Upper lobe of left lung (tissue), 6 donors: ENCODE data around the gene ERMARD. TPM values are rescaled to one million over a fixed set of nuclear protein-coding genes. Genes with fewer than 3 reads are reported as not detected.

Experiments used
- ATAC-seq, 2 donors: fragments of 200-7000 bp; cut with Tn5 transposase; one replicate each; pipeline ENCODE4 v1.9.1; 2022; ENCODE audit warnings: mild to moderate bottlenecking in 2 of 2, moderate library complexity in 2 of 2; ENCODE audit not compliant: low FRiP score in 2 of 2
- DNase-seq, 2 donors: peaks; one replicate each; pipeline ENCODE4 v3.0.0-alpha.2; 2019 to 2020
- H3K27ac ChIP-seq, 4 donors: fragments of 200-600 bp; sonication (generic); one replicate each; pipeline ENCODE4 v1.5.1; 2016 to 2019
- H3K27me3 ChIP-seq, 4 donors: fragments of 200-600 bp; sonication (generic); one replicate each; pipeline ENCODE4 v1.5.1; 2017 to 2019
- H3K36me3 ChIP-seq, 4 donors: fragments of 200-600 bp; sonication (generic); one replicate each; pipeline ENCODE4 v1.5.1; 2016 to 2019
- H3K4me1 ChIP-seq, 4 donors: fragments of 200-600 bp; sonication (generic); one replicate each; pipeline ENCODE4 v1.5.1; 2018 to 2019
- H3K4me3 ChIP-seq, 4 donors: fragments of 200-600 bp; sonication (generic); one replicate each; pipeline ENCODE4 v1.5.1; 2017 to 2019; ENCODE audit warnings: mild to moderate bottlenecking in 2 of 4, moderate library complexity in 1 of 4
- H3K9me3 ChIP-seq, 4 donors: fragments of 200-600 bp; sonication (generic); one replicate each; pipeline ENCODE4 v1.5.1; 2018 to 2019
- EP300 ChIP-seq, 4 donors: sonication (generic); formaldehyde crosslinking; IDR thresholded peaks; one replicate each; pipeline ENCODE4 v1.5.1; 2017; ENCODE audit warnings: antibody characterized with exemption in 4 of 4, control low read depth in 2 of 4
- POLR2A ChIP-seq, 4 donors: fragments of 450-650 bp; IDR thresholded peaks; one replicate each; pipeline ENCODE4 v1.5.1; 2016 to 2017; ENCODE audit warnings: antibody characterized with exemption in 4 of 4, mild to moderate bottlenecking in 2 of 4
- POLR2AphosphoS5 ChIP-seq, 2 donors: sonication (generic); formaldehyde crosslinking; IDR thresholded peaks; one replicate each; pipeline ENCODE4 v1.5.1; 2017; ENCODE audit warnings: antibody characterized with exemption in 2 of 2
- WGBS, 2 donors: methylation state at CpG; one replicate each; pipeline ENCODE4 v1.1.5; 2017 to 2018; 5-methylcytosine and 5-hydroxymethylcytosine counted together
- total RNA-seq, 6 donors: library from RNA; depleted of rRNA in 4 of 6; stranded (reverse); fragments of >200 nt in 4 of 6; gene quantifications; one replicate each; pipeline versions ENCODE4 v1.1.0 to v1.2.1, GENCODE V29; 2016 to 2021
- TF ChIP-seq, protein P1 (sequence below), 6 experiments: fragments of 450-650 bp in 4 of 6; fragments of 200-600 bp in 2 of 6; sonication (generic) in 2 of 6; IDR thresholded peaks; one replicate each; pipeline ENCODE4 v1.5.1; 2016 to 2019; ENCODE audit warnings: antibody characterized with exemption in 6 of 6
- donor health status: DM: no; HTN: no; CAD: no; lungs with moderate emphysema.
- donor health status: DM: no; HTN: yes; CAD: no; lungs with severe emphysema.

Gene ERMARD
- total RNA-seq, 6 donors from 2014 or later = 12.6 to 51.3 (median 18.5) TPM

DNA sequence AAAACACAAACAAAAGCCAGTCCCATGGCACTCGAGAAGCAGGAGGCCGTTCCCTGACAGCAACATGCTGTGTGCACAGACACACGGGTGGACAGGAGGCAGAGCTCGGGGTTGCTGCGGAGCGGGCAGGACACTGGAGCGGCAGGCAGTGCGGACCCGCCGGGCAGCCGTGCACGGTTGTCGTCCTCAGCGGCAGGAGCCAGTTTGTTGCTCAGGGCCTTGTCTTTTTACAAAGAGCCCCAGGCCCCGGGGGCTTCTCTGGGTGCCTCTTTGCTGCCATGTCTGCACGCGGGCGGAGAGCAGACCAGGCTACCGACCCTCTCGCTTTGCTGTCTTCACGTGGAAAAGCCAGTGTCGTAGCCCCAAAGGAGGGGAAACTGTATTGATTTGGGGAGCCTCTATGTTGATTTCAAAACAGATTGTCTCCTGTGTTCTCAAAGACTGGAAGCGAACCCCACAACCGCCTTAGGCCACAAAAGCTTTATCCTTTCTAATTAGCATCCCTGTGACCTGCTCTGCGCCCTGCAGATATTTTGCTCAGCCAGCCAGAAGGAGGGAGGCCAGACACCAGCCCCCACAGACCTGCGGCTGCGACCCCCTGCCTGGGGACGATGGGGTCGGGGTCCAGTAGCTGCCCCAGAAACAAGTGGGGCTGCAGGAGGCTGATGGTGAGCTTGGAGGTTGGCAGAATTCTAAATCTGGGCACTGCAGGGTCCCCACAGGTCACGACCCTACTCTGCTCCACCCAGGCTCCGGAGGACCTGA lies 50.2 kb downstream of the ERMARD start:
- no peaks in the 10 kb centered on the region for H3K9me3 ChIP-seq
- 75 to 97% methylated on average over 13 to 30 of the region's 31 CpGs for WGBS, 2 donors
- no peak for ATAC-seq
- no peaks in the 10 kb centered on the region for H3K27me3 ChIP-seq
- H3K4me1 ChIP-seq = peaks cover 0 to 13% (median 11%) of the 10 kb centered on the region in 4 donors
- no peaks in the 10 kb centered on the region for H3K36me3 ChIP-seq
- no peak overlapping the region for H3K4me3 ChIP-seq
- H3K27ac ChIP-seq = no peak overlapping the region
- DNase-seq = peak in 1 of 2 donors; percentile 75
- TF ChIP-seq POLR2A (IDR thresholded peaks at IDR 0.05) = no peak
- no peak for TF ChIP-seq EP300 (IDR thresholded peaks at IDR 0.05)
- TF ChIP-seq, protein P1, sequence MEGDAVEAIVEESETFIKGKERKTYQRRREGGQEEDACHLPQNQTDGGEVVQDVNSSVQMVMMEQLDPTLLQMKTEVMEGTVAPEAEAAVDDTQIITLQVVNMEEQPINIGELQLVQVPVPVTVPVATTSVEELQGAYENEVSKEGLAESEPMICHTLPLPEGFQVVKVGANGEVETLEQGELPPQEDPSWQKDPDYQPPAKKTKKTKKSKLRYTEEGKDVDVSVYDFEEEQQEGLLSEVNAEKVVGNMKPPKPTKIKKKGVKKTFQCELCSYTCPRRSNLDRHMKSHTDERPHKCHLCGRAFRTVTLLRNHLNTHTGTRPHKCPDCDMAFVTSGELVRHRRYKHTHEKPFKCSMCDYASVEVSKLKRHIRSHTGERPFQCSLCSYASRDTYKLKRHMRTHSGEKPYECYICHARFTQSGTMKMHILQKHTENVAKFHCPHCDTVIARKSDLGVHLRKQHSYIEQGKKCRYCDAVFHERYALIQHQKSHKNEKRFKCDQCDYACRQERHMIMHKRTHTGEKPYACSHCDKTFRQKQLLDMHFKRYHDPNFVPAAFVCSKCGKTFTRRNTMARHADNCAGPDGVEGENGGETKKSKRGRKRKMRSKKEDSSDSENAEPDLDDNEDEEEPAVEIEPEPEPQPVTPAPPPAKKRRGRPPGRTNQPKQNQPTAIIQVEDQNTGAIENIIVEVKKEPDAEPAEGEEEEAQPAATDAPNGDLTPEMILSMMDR (IDR thresholded peaks at IDR 0.05) = no peak
- no peak for TF ChIP-seq POLR2AphosphoS5 (IDR thresholded peaks at IDR 0.05)

DNA sequence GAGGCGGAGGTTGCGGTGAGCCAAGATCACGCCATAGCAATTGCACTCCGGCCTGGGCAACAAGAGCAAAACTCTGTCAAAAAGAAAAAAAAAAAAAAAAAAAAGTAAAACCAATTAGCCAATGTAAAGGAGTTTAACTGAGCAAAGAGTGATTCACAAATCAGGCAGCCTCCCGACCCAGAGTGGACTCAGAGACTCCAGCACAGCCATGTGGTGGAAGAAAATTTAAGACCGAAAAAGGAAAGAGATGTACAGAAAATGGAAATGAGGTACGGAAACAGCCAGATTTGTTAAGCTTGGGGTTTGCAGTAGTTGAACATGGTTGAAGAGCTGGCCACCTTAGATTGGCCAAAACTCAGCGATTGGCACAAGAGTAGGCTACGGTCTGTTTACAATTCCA lies 51.4 kb downstream of the ERMARD start:
- TF ChIP-seq POLR2AphosphoS5 (IDR thresholded peaks at IDR 0.05) = no peak
- TF ChIP-seq POLR2A (IDR thresholded peaks at IDR 0.05) = no peak
- no peak for TF ChIP-seq EP300 (IDR thresholded peaks at IDR 0.05)
- TF ChIP-seq, protein P1 (IDR thresholded peaks at IDR 0.05) = no peak
- no peaks in the 10 kb centered on the region for H3K9me3 ChIP-seq
- 89 to 93% methylated on average over 9 of the region's 9 CpGs for WGBS, 2 donors
- H3K4me3 ChIP-seq = no peak overlapping the region
- H3K27ac ChIP-seq = no peak overlapping the region
- H3K27me3 ChIP-seq = no peaks in the 10 kb centered on the region
- no peak for DNase-seq
- no peaks in the 10 kb centered on the region for H3K36me3 ChIP-seq
- no peak for ATAC-seq
- H3K4me1 ChIP-seq = peaks cover 0 to 13% (median 11%) of the 10 kb centered on the region in 4 donors

DNA sequence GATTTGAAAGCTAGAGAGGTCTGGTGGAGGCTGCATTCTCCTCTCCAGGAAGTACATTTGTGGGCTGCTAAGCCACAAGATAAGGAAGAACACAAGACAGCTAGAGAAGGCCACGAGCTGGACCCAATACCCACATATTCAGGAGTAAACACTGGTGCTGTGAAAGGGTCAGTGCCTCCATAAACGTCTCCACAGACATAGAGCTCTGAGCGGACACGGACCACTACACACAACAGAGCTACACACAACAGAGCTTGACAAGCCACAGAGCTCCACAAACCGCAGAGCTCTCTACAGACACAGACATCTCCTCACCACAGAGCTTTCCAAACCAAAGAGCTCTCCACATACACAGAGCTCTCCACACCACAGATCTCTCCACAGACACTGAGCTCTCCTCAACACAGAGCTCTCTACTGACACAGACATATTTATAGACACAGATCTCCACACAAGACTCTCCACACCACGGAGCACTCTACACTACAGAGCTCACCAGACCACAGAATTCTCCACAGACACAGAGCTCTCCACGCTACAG lies 51.9 kb downstream of the ERMARD start:
- ATAC-seq (no peak), DNase-seq (no peak)
- Histone ChIP-seq H3K27me3 (no peaks in the 10 kb centered on the region), H3K4me3 (no peak overlapping the region), H3K4me1 (peaks cover 0 to 13% (median 11%) of the 10 kb centered on the region in 4 donors), H3K27ac (no peak overlapping the region), H3K36me3 (no peaks in the 10 kb centered on the region), H3K9me3 (no peaks in the 10 kb centered on the region)
- no peak for TF ChIP-seq EP300 (IDR thresholded peaks at IDR 0.05)
- TF ChIP-seq, protein P1 (IDR thresholded peaks at IDR 0.05) = no peak
- no peak for TF ChIP-seq POLR2AphosphoS5 (IDR thresholded peaks at IDR 0.05)
- no peak for TF ChIP-seq POLR2A (IDR thresholded peaks at IDR 0.05)
- 57 to 87% methylated on average over 6 to 7 of the region's 7 CpGs for WGBS, 2 donors

DNA sequence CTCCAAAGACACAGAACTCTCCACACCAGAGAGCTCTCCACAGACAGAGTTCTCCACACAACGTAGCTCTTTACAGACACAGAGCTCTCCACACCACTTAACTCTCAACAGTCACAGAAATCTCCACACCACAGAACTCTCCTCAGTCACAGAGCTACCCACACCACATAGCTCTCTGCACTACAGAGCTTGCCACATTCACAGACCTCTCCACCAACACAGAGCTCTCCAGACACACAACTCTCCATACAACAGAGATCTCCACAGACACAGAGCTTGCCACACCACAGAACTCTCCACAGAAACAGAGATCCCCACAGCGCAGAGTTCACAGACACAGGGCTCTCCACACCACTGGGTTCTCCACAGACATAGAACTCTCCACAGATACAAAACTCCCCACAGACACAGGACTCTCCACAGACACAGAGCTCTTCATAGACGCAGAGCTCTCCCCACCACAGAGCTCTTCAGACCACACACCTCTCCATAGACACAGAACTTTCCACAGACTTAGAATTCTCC lies 52.5 kb downstream of the ERMARD start:
- Histone ChIP-seq H3K36me3 (no peaks in the 10 kb centered on the region), H3K27me3 (no peaks in the 10 kb centered on the region), H3K27ac (no peak overlapping the region), H3K4me1 (peaks cover 0 to 13% (median 11%) of the 10 kb centered on the region in 4 donors), H3K9me3 (no peaks in the 10 kb centered on the region), H3K4me3 (no peak overlapping the region)
- DNase-seq (no peak), ATAC-seq (no peak)
- no peak for TF ChIP-seq POLR2AphosphoS5 (IDR thresholded peaks at IDR 0.05)
- no peak for TF ChIP-seq POLR2A (IDR thresholded peaks at IDR 0.05)
- TF ChIP-seq EP300 (IDR thresholded peaks at IDR 0.05) = no peak
- TF ChIP-seq, protein P1 (IDR thresholded peaks at IDR 0.05) = no peak
- WGBS, 2 donors = 68 to 78% methylated on average over 3 of the region's 3 CpGs
